ENCODE measurements around the gene ADGRF3. TPM values are rescaled to one million over a fixed set of nuclear protein-coding genes. Genes with fewer than 3 reads are reported as not detected.

ADGRF3 gene
- total and polyA plus RNA-seq, 10 of the 15 experiments (the other 5 are each of a cell fraction or from before 2014, with no cell fraction given) = 0.03 to 3.1 (median 0.84) TPM

GRCh38 chr2:26366957-26367356 is 20.4 kb upstream of the ADGRF3 start:
- H3K4me3 ChIP-seq = no peak overlapping the region
- in situ Hi-C loops (cut with MboI) = no loop called here
- no peaks in the 10 kb centered on the region for H3K27me3 ChIP-seq (replicated peaks in 1 of 2; ENCODE audit: control insufficient read depth in 2 of 2, insufficient read depth in 2 of 2, low read length in 1 of 2)
- no peak overlapping the region for H3K4me2 ChIP-seq (ENCODE audit: control insufficient read depth, insufficient read depth)
- 96% methylated on average over 5 of the region's 5 CpGs for WGBS (ENCODE audit: insufficient coverage, insufficient replicate concordance, low lambda C conversion rate, missing lambda C conversion rate)
- H3K9ac ChIP-seq (ENCODE audit: control insufficient read depth, insufficient read depth, low read length) = no peak overlapping the region
- FAIRE-seq = peak; percentile 41
- POLR2A ChIA-PET = no interaction called here
- RAD21 ChIA-PET (ENCODE audit: unreplicated experiment) = no interaction called here
- BruUV-seq (replicated peaks) = no TSS peak
- intact Hi-C loops (cut with micrococcal nuclease; ENCODE audit: unreplicated experiment) = no loop called here
- peaks cover 11% of the 10 kb centered on the region for H3K79me2 ChIP-seq (ENCODE audit: control insufficient read depth, insufficient read depth, low read length)
- H3K9me3 ChIP-seq (replicated peaks; ENCODE audit: control insufficient read depth, insufficient read depth, low read length) = no peaks in the 10 kb centered on the region
- TF ChIP-seq GABPA (IDR thresholded peaks at IDR 0.05; ENCODE audit: low read depth) = no peak
- no peak for TF ChIP-seq CBX5 (IDR thresholded peaks at IDR 0.05; ENCODE audit: low read depth)
- TF ChIP-seq HDGF (IDR thresholded peaks at IDR 0.05) = no peak
- TF ChIP-seq ZNF274 (IDR thresholded peaks at IDR 0.05; ENCODE audit: insufficient read depth, insufficient read length) = no peak
- TF ChIP-seq IKZF1 (conservative IDR thresholded peaks at IDR 0.05) = no peak
- no peak for TF ChIP-seq ATF3 (IDR thresholded peaks at IDR 0.05; ENCODE audit: borderline replicate concordance, extremely low read depth, low read depth, low read length)
- no peak for TF ChIP-seq MEF2B (IDR thresholded peaks at IDR 0.05; ENCODE audit: partially characterized antibody, poor library complexity, severe bottlenecking)
- no peak for TF ChIP-seq MYC (IDR thresholded peaks at IDR 0.05; ENCODE audit: insufficient read depth, insufficient read length, insufficient replicate concordance, low read length, severe bottlenecking)
- no peaks in the 10 kb centered on the region for H4K20me1 ChIP-seq (ENCODE audit: control insufficient read depth, insufficient read depth)
- H3K27ac ChIP-seq (ENCODE audit: control insufficient read depth, insufficient read depth) = no peak overlapping the region
- CTCF ChIA-PET = interaction anchor here (0.8 kb wide), 1 partner anchor 20 kb away, joined by 3 read pairs; the partner anchor contains the start of gene ADGRF3
- H2AFZ ChIP-seq (ENCODE audit: control insufficient read depth, low read depth, low read length) = no peak overlapping the region
- SMC1A ChIA-PET (ENCODE audit: uncharacterized antibody, unreplicated experiment) = no interaction called here
- H3K36me3 ChIP-seq (ENCODE audit: control insufficient read depth in 2 of 2, insufficient read depth in 2 of 2, low read length in 1 of 2) = peaks cover 0 to 16% of the 10 kb centered on the region in 2 experiments; a peak in 2 of 4 replicates
- ATAC-seq = no peak
- no peak for DNase-seq (ENCODE audit: low read depth, low spot score)
- no peaks in the 10 kb centered on the region for H3K4me1 ChIP-seq (ENCODE audit: control insufficient read depth, insufficient read depth, low read length)

Data from GM12878 (cell line).